ENCODE results near the gene FOS. TPM values are rescaled to one million over a fixed set of nuclear protein-coding genes. Genes with fewer than 3 reads are reported as not detected.

Gene FOS
- total and polyA plus RNA-seq, 2 of the 8 experiments (the other 6 are each of a cell fraction or from before 2014, with no cell fraction given): 50.2 to 51.8 TPM

- TF ChIP-seq EGR1 (IDR thresholded peaks at IDR 0.05; ENCODE audit: borderline replicate concordance, low read depth, low read length) (no peak), ZNF274 (IDR thresholded peaks at IDR 0.05; ENCODE audit: borderline replicate concordance, extremely low read depth, low read length) (no peak), HDAC6 (IDR thresholded peaks at IDR 0.05; ENCODE audit: low read depth, low read length) (no peak), EP300 (IDR thresholded peaks at IDR 0.05; ENCODE audit: borderline replicate concordance in 1 of 2, low read depth in 2 of 2, low read length in 2 of 2) (peak in 1 of 2 experiments; percentile 36; a peak in 1 of 3 replicates), POU5F1 (IDR thresholded peaks at IDR 0.05; ENCODE audit: low read depth, low read length) (no peak), RBBP5 (IDR thresholded peaks at IDR 0.05; ENCODE audit: borderline replicate concordance, low read depth, low read length) (peak; percentile 47; the same call in 1 of the 2 replicates)
Observed at GRCh38 chr14:75295491-75296345, 17.1 kb downstream of the FOS start (continued).
